Measurements from ENCODE around the gene VCPKMT. TPM values are rescaled to one million over a fixed set of nuclear protein-coding genes. Genes with fewer than 3 reads are reported as not detected.

The VCPKMT gene
- total and polyA plus RNA-seq, 4 experiments from 2014 or later, result 13.0 to 20.1 (median 15.2) TPM

- Mint-ChIP-seq H3K4me1 (peaks cover 8 to 30% (median 18%) of the 10 kb centered on the region in 4 donors), H3K27ac (peak overlapping the region in 1 of 7 donors; percentile 22), H3K27me3 (no peaks in the 10 kb centered on the region), H3K36me3 (peaks cover 18 to 45% of the 10 kb centered on the region in 2 donors), H3K9me3 (no peaks in the 10 kb centered on the region), H3K4me3 (no peak overlapping the region)
- POLR2A ChIA-PET (ENCODE audit: partially characterized antibody), result interaction anchor here (1.0 to 13.3 kb wide), 8 partner anchors 8 to 474 kb away, joined by 3 to 151 read pairs (median 6); partner anchors contain the start of genes NEMF and VCPKMT
- no peak for DNase-seq
- CTCF ChIA-PET (ENCODE audit: partially characterized antibody), result interaction anchor here (0.7 to 10.1 kb wide), 8 partner anchors 9 to 254 kb away, joined by 3 to 189 read pairs (median 4); partner anchors contain the start of genes NEMF and VCPKMT
- Histone ChIP-seq H3K27me3 (ENCODE audit: insufficient read depth, low read length) (no peaks in the 10 kb centered on the region), H3K36me3 (ENCODE audit: insufficient read depth, low read length) (peaks cover 36% of the 10 kb centered on the region), H3K4me1 (ENCODE audit: insufficient read depth, low read length) (peaks cover 20% of the 10 kb centered on the region), H3K9me3 (ENCODE audit: control insufficient read depth in 1 of 2, low read length in 2 of 2) (no peaks in the 10 kb centered on the region), H3K27ac (ENCODE audit: low read depth, low read length) (no peak overlapping the region), H3K4me3 (ENCODE audit: low read length in 2 of 2) (no peak overlapping the region)
- intact Hi-C loops (cut with micrococcal nuclease), result no loop called here
Measured at GRCh38 chr14:50107850-50108249, 8.5 kb downstream of the VCPKMT start.

- no peak overlapping the region for H3K4me3 Mint-ChIP-seq
Measured at GRCh38 chr14:50106178-50106577, 10.2 kb downstream of the VCPKMT start.

DNA sequence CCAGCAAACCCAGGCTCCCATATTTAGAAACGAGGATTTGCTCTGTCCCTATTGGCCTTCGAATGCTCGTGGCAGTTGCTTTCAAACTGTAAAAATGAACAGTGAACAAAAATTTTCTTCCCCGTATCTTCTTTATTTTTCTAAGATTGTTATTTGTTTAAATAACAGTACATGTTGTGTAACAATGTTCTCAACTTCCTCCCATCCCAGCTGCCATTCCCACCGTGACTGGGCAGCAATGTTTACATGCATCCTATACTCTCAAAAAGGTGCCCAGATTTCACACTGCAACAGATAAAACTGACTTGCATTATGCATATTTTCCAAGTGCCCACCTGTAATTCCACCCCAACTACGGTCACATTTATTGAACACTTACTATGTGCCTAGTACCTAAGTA is 12.8 kb downstream of the VCPKMT start:
- intact Hi-C loops (cut with micrococcal nuclease), result no loop called here
- H3K27ac ChIP-seq (ENCODE audit: low read depth, low read length), result no peak overlapping the region
- H3K4me3 ChIP-seq (ENCODE audit: low read length in 2 of 2), result no peak overlapping the region
- ChIA-PET POLR2A (ENCODE audit: partially characterized antibody) (interaction anchor here (0.6 to 13.3 kb wide), 19 partner anchors 9 to 252 kb away, joined by 3 to 151 read pairs (median 7); partner anchors contain the start of genes ARF6, NEMF and VCPKMT), CTCF (ENCODE audit: partially characterized antibody) (interaction anchor here (0.7 to 10.1 kb wide), 12 partner anchors 17 to 250 kb away, joined by 3 to 189 read pairs (median 11); partner anchors contain the start of genes ARF6 and NEMF)
- DNase-seq, result no peak
- peaks cover 20 to 50% (median 36%) of the 10 kb centered on the region in 4 donors for H3K4me1 Mint-ChIP-seq
- no peaks in the 10 kb centered on the region for H3K27me3 ChIP-seq (ENCODE audit: insufficient read depth, low read length)
- no peaks in the 10 kb centered on the region for H3K27me3 Mint-ChIP-seq
- H3K4me1 ChIP-seq (ENCODE audit: insufficient read depth, low read length), result peaks cover 40% of the 10 kb centered on the region
- peaks cover 4 to 13% of the 10 kb centered on the region in 2 donors for H3K36me3 Mint-ChIP-seq
- H3K9me3 ChIP-seq (ENCODE audit: control insufficient read depth in 1 of 2, low read length in 2 of 2), result no peaks in the 10 kb centered on the region
- H3K4me3 Mint-ChIP-seq, result peak overlapping the region; percentile 21 to 83 (median 74)
- H3K9me3 Mint-ChIP-seq, result no peaks in the 10 kb centered on the region
- H3K27ac Mint-ChIP-seq, result peak overlapping the region; percentile 30 to 90 (median 81)
- peaks cover 8% of the 10 kb centered on the region for H3K36me3 ChIP-seq (ENCODE audit: insufficient read depth, low read length)

More at GRCh38 chr14:50106178-50106577, 10.2 kb downstream of the VCPKMT start:
- H3K27ac ChIP-seq (ENCODE audit: low read depth, low read length), result no peak overlapping the region
- no peak for DNase-seq
- no peaks in the 10 kb centered on the region for H3K9me3 ChIP-seq (ENCODE audit: control insufficient read depth in 1 of 2, low read length in 2 of 2)
- Mint-ChIP-seq H3K27me3 (no peaks in the 10 kb centered on the region), H3K9me3 (no peaks in the 10 kb centered on the region), H3K4me1 (peaks cover 8 to 32% (median 21%) of the 10 kb centered on the region in 4 donors), H3K36me3 (peaks cover 14 to 31% of the 10 kb centered on the region in 2 donors), H3K27ac (peak overlapping the region in 5 of 7 donors; percentile 2 to 91 (median 57))
- no peak overlapping the region for H3K4me3 ChIP-seq (ENCODE audit: low read length in 2 of 2)
- no peaks in the 10 kb centered on the region for H3K27me3 ChIP-seq (ENCODE audit: insufficient read depth, low read length)
- ChIA-PET CTCF (ENCODE audit: partially characterized antibody) (interaction anchor here (1.3 to 10.1 kb wide), 4 partner anchors 103 to 253 kb away, joined by 4 to 189 read pairs (median 35); partner anchors contain the start of gene NEMF), POLR2A (ENCODE audit: partially characterized antibody) (interaction anchor here (1.0 to 13.3 kb wide), 5 partner anchors 10 to 253 kb away, joined by 4 to 151 read pairs (median 7); partner anchors contain the start of genes NEMF and VCPKMT)
- H3K36me3 ChIP-seq (ENCODE audit: insufficient read depth, low read length), result peaks cover 22% of the 10 kb centered on the region
- H3K4me1 ChIP-seq (ENCODE audit: insufficient read depth, low read length), result peaks cover 21% of the 10 kb centered on the region
- intact Hi-C loops (cut with micrococcal nuclease), result no loop called here

GRCh38 chr14:50101417-50101816 is 15.0 kb downstream of the VCPKMT start:
- Mint-ChIP-seq H3K27ac (no peak overlapping the region), H3K27me3 (no peaks in the 10 kb centered on the region), H3K36me3 (peaks cover 0 to 3% of the 10 kb centered on the region in 2 donors), H3K4me3 (no peak overlapping the region), H3K9me3 (no peaks in the 10 kb centered on the region), H3K4me1 (peaks cover 33 to 64% (median 49%) of the 10 kb centered on the region in 4 donors)
- POLR2A ChIA-PET (ENCODE audit: partially characterized antibody), result interaction anchor here (0.7 to 13.3 kb wide), 10 partner anchors 13 to 249 kb away, joined by 3 to 151 read pairs (median 8); partner anchors contain the start of gene NEMF
- Histone ChIP-seq H3K9me3 (ENCODE audit: control insufficient read depth in 1 of 2, low read length in 2 of 2) (no peaks in the 10 kb centered on the region), H3K4me3 (ENCODE audit: low read length in 2 of 2) (no peak overlapping the region), H3K27ac (ENCODE audit: low read depth, low read length) (no peak overlapping the region), H3K27me3 (ENCODE audit: insufficient read depth, low read length) (no peaks in the 10 kb centered on the region), H3K36me3 (ENCODE audit: insufficient read depth, low read length) (no peaks in the 10 kb centered on the region), H3K4me1 (ENCODE audit: insufficient read depth, low read length) (peaks cover 61% of the 10 kb centered on the region)
- no peak for DNase-seq
- CTCF ChIA-PET (ENCODE audit: partially characterized antibody), result interaction anchor here (0.7 to 10.1 kb wide), 9 partner anchors 20 to 248 kb away, joined by 3 to 189 read pairs (median 7); partner anchors contain the start of gene NEMF
- intact Hi-C loops (cut with micrococcal nuclease), result no loop called here

DNA sequence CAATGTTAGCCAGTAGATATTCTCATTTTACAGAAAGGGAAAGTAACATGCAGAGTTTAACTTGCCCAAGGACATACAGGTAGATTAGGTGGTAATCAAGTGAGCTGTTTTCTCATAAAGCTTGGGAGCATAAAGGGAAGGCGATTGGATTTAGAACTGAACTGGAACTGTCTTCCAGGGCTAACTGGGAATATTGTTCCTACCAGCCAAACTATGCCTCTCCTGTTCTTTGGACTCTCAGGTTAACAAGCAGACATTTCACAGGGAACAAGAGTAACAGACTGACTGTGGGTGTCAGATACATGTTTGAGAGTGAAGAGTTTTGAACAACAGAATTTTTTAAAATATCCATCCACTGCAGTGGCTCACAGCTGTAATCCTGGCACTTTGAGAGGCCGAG is 15.6 kb downstream of the VCPKMT start:
- CTCF ChIA-PET (ENCODE audit: partially characterized antibody), result interaction anchor here (1.2 to 10.1 kb wide), 9 partner anchors 13 to 247 kb away, joined by 3 to 189 read pairs (median 7); partner anchors contain the start of gene NEMF
- intact Hi-C loops (cut with micrococcal nuclease), result no loop called here
- no peaks in the 10 kb centered on the region for H3K36me3 ChIP-seq (ENCODE audit: insufficient read depth, low read length)
- H3K36me3 Mint-ChIP-seq, result peaks cover 1 to 3% of the 10 kb centered on the region in 2 donors
- H3K4me1 Mint-ChIP-seq, result peaks cover 37 to 70% (median 55%) of the 10 kb centered on the region in 4 donors
- no peaks in the 10 kb centered on the region for H3K9me3 Mint-ChIP-seq
- peak overlapping the region in 4 of 7 donors; percentile 58 to 89 (median 72) for H3K27ac Mint-ChIP-seq
- peaks cover 67% of the 10 kb centered on the region for H3K4me1 ChIP-seq (ENCODE audit: insufficient read depth, low read length)
- no peaks in the 10 kb centered on the region for H3K9me3 ChIP-seq (ENCODE audit: control insufficient read depth in 1 of 2, low read length in 2 of 2)
- H3K27me3 ChIP-seq (ENCODE audit: insufficient read depth, low read length), result no peaks in the 10 kb centered on the region
- H3K27ac ChIP-seq (ENCODE audit: low read depth, low read length), result no peak overlapping the region
- no peak overlapping the region for H3K4me3 ChIP-seq (ENCODE audit: low read length in 2 of 2)
- POLR2A ChIA-PET (ENCODE audit: partially characterized antibody), result interaction anchor here (0.7 to 13.3 kb wide), 10 partner anchors 13 to 248 kb away, joined by 3 to 151 read pairs (median 8); partner anchors contain the start of gene NEMF
- H3K27me3 Mint-ChIP-seq, result no peaks in the 10 kb centered on the region
- no peak for DNase-seq
- no peak overlapping the region for H3K4me3 Mint-ChIP-seq

- no peaks in the 10 kb centered on the region for H3K9me3 Mint-ChIP-seq
- peak overlapping the region in 5 of 8 donors; percentile 7 to 38 (median 28) for H3K4me3 Mint-ChIP-seq
- POLR2A ChIA-PET (ENCODE audit: partially characterized antibody), result interaction anchor here (1.1 to 13.3 kb wide), 8 partner anchors 11 to 236 kb away, joined by 3 to 151 read pairs (median 8); no protein-coding TSS in a partner anchor
- Histone ChIP-seq H3K36me3 (ENCODE audit: insufficient read depth, low read length) (no peaks in the 10 kb centered on the region), H3K27ac (ENCODE audit: low read depth, low read length) (no peak overlapping the region), H3K27me3 (ENCODE audit: insufficient read depth, low read length) (no peaks in the 10 kb centered on the region), H3K4me1 (ENCODE audit: insufficient read depth, low read length) (peaks cover 69% of the 10 kb centered on the region), H3K4me3 (ENCODE audit: low read length in 2 of 2) (no peak overlapping the region), H3K9me3 (ENCODE audit: control insufficient read depth in 1 of 2, low read length in 2 of 2) (no peaks in the 10 kb centered on the region)
- H3K36me3 Mint-ChIP-seq, result peaks cover 3% of the 10 kb centered on the region in 2 donors
- CTCF ChIA-PET (ENCODE audit: partially characterized antibody), result interaction anchor here (0.6 to 10.1 kb wide), 6 partner anchors 12 to 248 kb away, joined by 3 to 189 read pairs (median 6); no protein-coding TSS in a partner anchor
- H3K27me3 Mint-ChIP-seq, result no peaks in the 10 kb centered on the region
- DNase-seq, result peak in 1 of 5 donors; percentile 25
- H3K27ac Mint-ChIP-seq, result peak overlapping the region; percentile 10 to 92 (median 80)
- peaks cover 41 to 68% (median 54%) of the 10 kb centered on the region in 4 donors for H3K4me1 Mint-ChIP-seq
- intact Hi-C loops (cut with micrococcal nuclease), result no loop called here
Measured at GRCh38 chr14:50099335-50099734, 17.0 kb downstream of the VCPKMT start.

Data from CD4-positive, alpha-beta memory T cell (primary cell).